Measurements from ENCODE around the gene KCNK10. TPM values are rescaled to one million over a fixed set of nuclear protein-coding genes. Genes with fewer than 3 reads are reported as not detected.

KCNK10 gene
- total RNA-seq, 4 donors from 2014 or later = 0.04 to 0.08 TPM; not detected in 2

DNA sequence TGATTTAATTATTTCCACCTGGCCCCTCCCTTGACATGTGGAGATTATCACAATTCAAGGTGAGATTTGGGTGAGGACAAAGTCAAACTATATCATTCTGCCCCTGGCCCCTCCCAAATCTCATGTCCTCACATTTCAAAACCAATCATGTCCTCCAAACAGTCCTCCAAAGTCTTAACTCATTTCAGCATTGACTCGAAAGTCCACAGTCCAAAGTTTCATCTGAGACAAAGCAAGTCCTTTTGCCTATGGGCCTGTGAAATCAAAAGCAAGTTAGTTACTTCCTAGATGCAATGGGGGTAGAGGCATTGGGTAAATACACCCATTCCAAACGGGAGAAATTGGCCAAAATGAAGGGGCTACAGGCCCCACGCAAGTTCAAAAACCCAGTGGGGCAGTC, 31.3 kb upstream of the KCNK10 start:
- no peaks in the 10 kb centered on the region for H3K36me3 ChIP-seq
- no peaks in the 10 kb centered on the region for H3K27me3 ChIP-seq
- H3K27ac ChIP-seq = no peak overlapping the region
- H3K9me3 ChIP-seq = no peaks in the 10 kb centered on the region
- no peak for TF ChIP-seq POLR2AphosphoS5 (IDR thresholded peaks at IDR 0.05)
- TF ChIP-seq EP300 (IDR thresholded peaks at IDR 0.05) = no peak
- TF ChIP-seq POLR2A (IDR thresholded peaks at IDR 0.05) = no peak
- TF ChIP-seq, protein P1, sequence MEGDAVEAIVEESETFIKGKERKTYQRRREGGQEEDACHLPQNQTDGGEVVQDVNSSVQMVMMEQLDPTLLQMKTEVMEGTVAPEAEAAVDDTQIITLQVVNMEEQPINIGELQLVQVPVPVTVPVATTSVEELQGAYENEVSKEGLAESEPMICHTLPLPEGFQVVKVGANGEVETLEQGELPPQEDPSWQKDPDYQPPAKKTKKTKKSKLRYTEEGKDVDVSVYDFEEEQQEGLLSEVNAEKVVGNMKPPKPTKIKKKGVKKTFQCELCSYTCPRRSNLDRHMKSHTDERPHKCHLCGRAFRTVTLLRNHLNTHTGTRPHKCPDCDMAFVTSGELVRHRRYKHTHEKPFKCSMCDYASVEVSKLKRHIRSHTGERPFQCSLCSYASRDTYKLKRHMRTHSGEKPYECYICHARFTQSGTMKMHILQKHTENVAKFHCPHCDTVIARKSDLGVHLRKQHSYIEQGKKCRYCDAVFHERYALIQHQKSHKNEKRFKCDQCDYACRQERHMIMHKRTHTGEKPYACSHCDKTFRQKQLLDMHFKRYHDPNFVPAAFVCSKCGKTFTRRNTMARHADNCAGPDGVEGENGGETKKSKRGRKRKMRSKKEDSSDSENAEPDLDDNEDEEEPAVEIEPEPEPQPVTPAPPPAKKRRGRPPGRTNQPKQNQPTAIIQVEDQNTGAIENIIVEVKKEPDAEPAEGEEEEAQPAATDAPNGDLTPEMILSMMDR (IDR thresholded peaks at IDR 0.05) = no peak
- no peak for DNase-seq (ENCODE audit: low spot score in 2 of 2)
- H3K4me3 ChIP-seq = no peak overlapping the region
- WGBS = 82% methylated on average over 3 of the region's 3 CpGs
- no peaks in the 10 kb centered on the region for H3K4me1 ChIP-seq

GRCh38 chr14:88352698-88353097, 29.6 kb upstream of the KCNK10 start:
- Histone ChIP-seq H3K27ac (no peak overlapping the region), H3K4me1 (no peaks in the 10 kb centered on the region), H3K27me3 (no peaks in the 10 kb centered on the region), H3K36me3 (no peaks in the 10 kb centered on the region), H3K9me3 (no peaks in the 10 kb centered on the region), H3K4me3 (no peak overlapping the region)
- DNase-seq (ENCODE audit: low spot score in 2 of 2) = no peak
- 74% methylated on average over 3 of the region's 3 CpGs for WGBS
- TF ChIP-seq POLR2A (IDR thresholded peaks at IDR 0.05) (no peak), POLR2AphosphoS5 (IDR thresholded peaks at IDR 0.05) (no peak), EP300 (IDR thresholded peaks at IDR 0.05) (no peak)
- TF ChIP-seq, protein P1 (IDR thresholded peaks at IDR 0.05) = no peak

DNA sequence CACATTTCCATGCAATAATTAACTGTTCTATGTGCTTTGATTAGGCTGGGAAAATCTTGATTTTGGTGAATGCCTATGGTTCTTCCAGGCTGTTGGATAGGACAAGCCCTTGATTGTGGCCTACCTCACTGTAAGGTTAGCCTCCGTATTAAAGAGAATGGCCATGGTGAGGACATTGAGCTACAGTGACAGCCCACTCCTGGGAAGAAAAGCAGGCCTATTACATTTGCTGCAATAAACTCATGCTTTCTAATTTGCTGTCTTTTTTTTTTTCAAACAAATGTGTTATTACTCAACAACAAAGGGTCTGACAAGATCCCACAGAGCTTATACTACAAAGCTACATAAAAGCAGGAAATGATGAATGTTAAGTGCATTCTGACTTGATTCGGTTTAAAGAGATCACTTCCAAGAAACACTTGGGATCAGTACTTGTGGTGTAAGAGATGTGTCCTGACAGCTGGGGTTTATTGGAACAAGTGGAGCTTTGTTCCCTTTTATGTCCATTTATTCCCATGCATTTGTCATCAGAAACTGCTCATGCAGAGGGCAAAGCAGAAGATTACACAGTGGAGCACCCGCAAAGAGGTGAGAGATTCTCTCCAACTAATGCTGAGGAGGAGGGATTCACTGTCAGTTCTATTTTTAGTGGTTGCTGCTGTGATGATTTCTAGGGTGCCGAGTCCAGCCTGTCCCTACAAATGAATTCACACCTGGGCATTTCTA, 29.1 kb upstream of the KCNK10 start:
- 43% methylated on average over 4 of the region's 4 CpGs for WGBS
- no peak overlapping the region for H3K27ac ChIP-seq
- no peak for DNase-seq (ENCODE audit: low spot score in 2 of 2)
- H3K4me3 ChIP-seq = no peak overlapping the region
- no peaks in the 10 kb centered on the region for H3K9me3 ChIP-seq
- no peaks in the 10 kb centered on the region for H3K27me3 ChIP-seq
- H3K36me3 ChIP-seq = no peaks in the 10 kb centered on the region
- no peaks in the 10 kb centered on the region for H3K4me1 ChIP-seq
- TF ChIP-seq EP300 (IDR thresholded peaks at IDR 0.05) (no peak), POLR2A (IDR thresholded peaks at IDR 0.05) (no peak), POLR2AphosphoS5 (IDR thresholded peaks at IDR 0.05) (no peak)
- TF ChIP-seq, protein P1 (IDR thresholded peaks at IDR 0.05) = no peak

DNA sequence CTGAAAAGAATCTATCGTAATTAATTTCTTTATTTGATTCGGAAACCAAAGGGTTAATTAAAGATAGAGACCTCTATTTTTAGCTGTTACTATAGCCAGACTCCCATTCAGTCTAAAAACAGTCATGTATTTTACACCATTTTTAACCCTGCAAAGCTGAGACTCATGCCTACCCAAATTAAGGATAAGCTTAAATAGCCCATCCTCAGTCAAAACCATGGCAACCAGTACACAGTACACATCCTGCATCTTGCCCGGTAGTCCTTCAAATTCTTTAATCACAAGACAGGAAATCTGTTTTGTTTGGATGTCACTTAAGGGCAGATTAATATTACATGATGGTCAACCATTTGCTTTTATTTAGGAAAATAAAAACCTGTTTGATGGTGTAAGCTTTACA, 25.5 kb upstream of the KCNK10 start:
- Histone ChIP-seq H3K27ac (no peak overlapping the region), H3K9me3 (no peaks in the 10 kb centered on the region), H3K4me1 (no peaks in the 10 kb centered on the region), H3K4me3 (no peak overlapping the region), H3K27me3 (no peaks in the 10 kb centered on the region), H3K36me3 (no peaks in the 10 kb centered on the region)
- no peak for DNase-seq (ENCODE audit: low spot score in 2 of 2)
- WGBS = 53% methylated on average over 3 of the region's 3 CpGs
- TF ChIP-seq, protein P1 (IDR thresholded peaks at IDR 0.05) = no peak
- no peak for TF ChIP-seq POLR2A (IDR thresholded peaks at IDR 0.05)
- no peak for TF ChIP-seq EP300 (IDR thresholded peaks at IDR 0.05)
- TF ChIP-seq POLR2AphosphoS5 (IDR thresholded peaks at IDR 0.05) = no peak

DNA sequence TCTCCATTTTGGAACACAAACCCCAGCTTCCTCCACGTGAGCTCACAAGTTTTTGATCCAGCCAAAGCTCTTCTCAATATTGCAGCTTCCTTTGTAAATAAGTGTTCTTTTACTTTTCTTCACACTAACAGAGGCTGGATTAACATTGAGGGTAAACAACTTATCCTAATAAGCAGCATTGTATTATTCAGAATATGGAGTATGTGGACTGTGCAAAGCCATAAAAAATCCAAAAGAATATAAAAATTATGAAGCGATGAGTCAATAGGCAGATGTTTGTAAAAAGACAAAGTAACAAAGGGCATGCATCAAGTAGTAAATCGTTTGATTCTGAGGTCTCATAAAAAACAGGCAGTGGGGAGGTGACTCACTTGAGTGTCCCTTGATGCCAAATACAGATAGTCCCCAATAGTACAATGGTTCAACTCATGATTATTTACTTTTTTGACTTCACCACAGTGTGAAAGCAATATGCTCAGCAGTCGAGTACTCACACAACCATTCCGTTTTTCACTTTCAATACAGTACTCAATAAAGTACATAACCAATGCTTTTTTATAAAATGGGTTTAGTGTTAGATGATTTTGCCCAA, 23.1 kb upstream of the KCNK10 start:
- Histone ChIP-seq H3K36me3 (no peaks in the 10 kb centered on the region), H3K27me3 (peaks cover 4% of the 10 kb centered on the region), H3K4me3 (no peak overlapping the region), H3K4me1 (no peaks in the 10 kb centered on the region), H3K27ac (no peak overlapping the region), H3K9me3 (no peaks in the 10 kb centered on the region)
- WGBS = 58% methylated on average over 5 of the region's 5 CpGs
- no peak for DNase-seq (ENCODE audit: low spot score in 2 of 2)
- TF ChIP-seq POLR2A (IDR thresholded peaks at IDR 0.05) (no peak), POLR2AphosphoS5 (IDR thresholded peaks at IDR 0.05) (no peak), EP300 (IDR thresholded peaks at IDR 0.05) (no peak)
- TF ChIP-seq, protein P1 (IDR thresholded peaks at IDR 0.05) = no peak

All from suprapubic skin (tissue), 4 donors.